Measurements from ENCODE around the gene NTMT2.

Gene NTMT2

DNA sequence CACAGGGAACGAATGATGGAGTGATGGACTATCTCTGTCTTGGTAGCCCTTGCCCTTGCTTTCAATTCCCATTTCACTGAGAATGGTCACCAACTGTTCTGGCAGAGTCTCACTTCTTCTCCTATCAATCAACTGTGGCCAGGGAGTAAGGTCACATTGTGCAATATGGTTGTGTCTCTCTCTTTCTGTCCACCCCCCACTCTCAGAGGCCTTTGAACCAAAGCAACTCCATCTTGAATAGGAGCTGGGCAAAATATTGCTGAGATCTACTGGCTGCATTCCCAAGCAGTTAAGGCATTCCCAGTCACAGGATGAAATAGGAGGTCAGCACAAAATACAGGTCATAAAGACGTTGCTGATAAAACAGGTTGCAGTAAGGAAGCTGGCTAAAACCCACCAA lies 36.7 kb downstream of the NTMT2 start:
- Histone ChIP-seq H3K4me1 (ENCODE audit: low read length) (no peaks in the 10 kb centered on the region), H3K9me2 (replicated peaks; ENCODE audit: insufficient read depth, low read length) (no peaks in the 10 kb centered on the region), H3K36me3 (replicated peaks; ENCODE audit: insufficient read depth, low read length) (no peaks in the 10 kb centered on the region), H3K27me3 (replicated peaks; ENCODE audit: insufficient read depth, low read length) (no peaks in the 10 kb centered on the region), H3K9me3 (replicated peaks; ENCODE audit: insufficient read depth, low read length) (no peaks in the 10 kb centered on the region), H3K4me2 (ENCODE audit: low read depth, low read length) (no peak overlapping the region), H3K27ac (ENCODE audit: low read length) (no peak overlapping the region), H3F3A (ENCODE audit: insufficient read depth, low read length) (no peaks in the 10 kb centered on the region), H4K20me1 (ENCODE audit: insufficient read depth, low read length) (no peaks in the 10 kb centered on the region), H3K4me3 (ENCODE audit: low read length) (no peak overlapping the region), H2AFZ (ENCODE audit: low read length) (no peak overlapping the region), H3K9ac (ENCODE audit: low read length) (no peak overlapping the region), H3K79me2 (ENCODE audit: low read length) (no peaks in the 10 kb centered on the region)
- TF ChIP-seq EZH2phosphoT487 (IDR thresholded peaks at IDR 0.05; ENCODE audit: low read length) (no peak), EZH2 (optimal IDR thresholded peaks at IDR 0.05; ENCODE audit: low read depth, low read length) (no peak)
- TF ChIP-seq, protein P1, sequence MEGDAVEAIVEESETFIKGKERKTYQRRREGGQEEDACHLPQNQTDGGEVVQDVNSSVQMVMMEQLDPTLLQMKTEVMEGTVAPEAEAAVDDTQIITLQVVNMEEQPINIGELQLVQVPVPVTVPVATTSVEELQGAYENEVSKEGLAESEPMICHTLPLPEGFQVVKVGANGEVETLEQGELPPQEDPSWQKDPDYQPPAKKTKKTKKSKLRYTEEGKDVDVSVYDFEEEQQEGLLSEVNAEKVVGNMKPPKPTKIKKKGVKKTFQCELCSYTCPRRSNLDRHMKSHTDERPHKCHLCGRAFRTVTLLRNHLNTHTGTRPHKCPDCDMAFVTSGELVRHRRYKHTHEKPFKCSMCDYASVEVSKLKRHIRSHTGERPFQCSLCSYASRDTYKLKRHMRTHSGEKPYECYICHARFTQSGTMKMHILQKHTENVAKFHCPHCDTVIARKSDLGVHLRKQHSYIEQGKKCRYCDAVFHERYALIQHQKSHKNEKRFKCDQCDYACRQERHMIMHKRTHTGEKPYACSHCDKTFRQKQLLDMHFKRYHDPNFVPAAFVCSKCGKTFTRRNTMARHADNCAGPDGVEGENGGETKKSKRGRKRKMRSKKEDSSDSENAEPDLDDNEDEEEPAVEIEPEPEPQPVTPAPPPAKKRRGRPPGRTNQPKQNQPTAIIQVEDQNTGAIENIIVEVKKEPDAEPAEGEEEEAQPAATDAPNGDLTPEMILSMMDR (IDR thresholded peaks at IDR 0.05; ENCODE audit: low read length) = no peak
- no peak for DNase-seq

DNA sequence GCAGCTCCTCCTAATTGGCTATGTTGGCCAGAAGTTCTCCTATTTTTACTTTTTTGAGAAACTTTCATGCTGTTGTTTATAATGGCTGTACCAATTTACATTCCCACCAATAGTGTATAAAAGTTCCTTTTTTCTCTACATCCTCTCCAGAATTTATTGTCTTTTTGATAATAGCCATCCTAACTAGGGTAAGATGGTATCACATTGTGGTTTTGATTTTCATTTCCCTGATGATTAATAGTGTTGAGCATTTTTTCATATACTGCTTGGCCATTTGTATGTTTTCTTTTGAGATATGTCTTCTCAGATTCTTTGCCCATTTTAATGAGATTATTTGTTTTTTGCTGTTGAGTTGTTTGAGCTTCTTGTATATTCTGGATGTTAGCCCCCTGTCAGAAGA lies 46.8 kb downstream of the NTMT2 start:
- Histone ChIP-seq H3K4me3 (ENCODE audit: low read length) (no peak overlapping the region), H3K36me3 (replicated peaks; ENCODE audit: insufficient read depth, low read length) (no peaks in the 10 kb centered on the region), H3K27ac (ENCODE audit: low read length) (no peak overlapping the region), H3K79me2 (ENCODE audit: low read length) (no peaks in the 10 kb centered on the region), H3K9ac (ENCODE audit: low read length) (no peak overlapping the region), H3K4me2 (ENCODE audit: low read depth, low read length) (no peak overlapping the region), H3K4me1 (ENCODE audit: low read length) (no peaks in the 10 kb centered on the region), H3K9me3 (replicated peaks; ENCODE audit: insufficient read depth, low read length) (no peaks in the 10 kb centered on the region; the same call in 1 of the 2 replicates), H3F3A (ENCODE audit: insufficient read depth, low read length) (no peaks in the 10 kb centered on the region), H3K27me3 (replicated peaks; ENCODE audit: insufficient read depth, low read length) (no peaks in the 10 kb centered on the region), H3K9me2 (replicated peaks; ENCODE audit: insufficient read depth, low read length) (no peaks in the 10 kb centered on the region), H2AFZ (ENCODE audit: low read length) (no peak overlapping the region), H4K20me1 (ENCODE audit: insufficient read depth, low read length) (no peaks in the 10 kb centered on the region)
- TF ChIP-seq EZH2 (optimal IDR thresholded peaks at IDR 0.05; ENCODE audit: low read depth, low read length) = no peak
- no peak for TF ChIP-seq EZH2phosphoT487 (IDR thresholded peaks at IDR 0.05; ENCODE audit: low read length)
- TF ChIP-seq, protein P1 (IDR thresholded peaks at IDR 0.05; ENCODE audit: low read length) = no peak
- no peak for DNase-seq

DNA sequence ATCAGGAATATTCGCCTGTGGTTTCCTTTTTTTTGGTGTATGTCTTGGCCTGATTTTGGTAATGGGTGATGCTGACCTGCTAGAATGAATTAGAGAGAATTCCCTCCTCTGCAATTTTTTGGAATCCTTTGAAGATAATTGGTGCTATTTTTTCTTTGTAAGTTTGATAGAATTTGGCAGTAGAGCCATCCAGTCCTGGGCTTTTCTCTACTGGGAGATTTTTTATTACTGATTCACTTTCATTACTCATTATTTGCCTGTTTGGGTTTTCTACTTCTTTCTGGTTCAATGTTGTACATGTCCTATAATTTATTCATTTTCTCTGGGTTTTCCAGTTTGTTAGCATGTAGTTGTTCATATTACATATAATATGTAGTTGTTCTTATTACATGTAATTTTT lies 48.7 kb downstream of the NTMT2 start:
- Histone ChIP-seq H3K4me3 (ENCODE audit: low read length) (no peak overlapping the region), H2AFZ (ENCODE audit: low read length) (no peak overlapping the region), H3K27me3 (replicated peaks; ENCODE audit: insufficient read depth, low read length) (no peaks in the 10 kb centered on the region), H3K4me2 (ENCODE audit: low read depth, low read length) (no peak overlapping the region), H4K20me1 (ENCODE audit: insufficient read depth, low read length) (no peaks in the 10 kb centered on the region), H3K9ac (ENCODE audit: low read length) (no peak overlapping the region), H3K36me3 (replicated peaks; ENCODE audit: insufficient read depth, low read length) (no peaks in the 10 kb centered on the region), H3K79me2 (ENCODE audit: low read length) (no peaks in the 10 kb centered on the region), H3K9me2 (replicated peaks; ENCODE audit: insufficient read depth, low read length) (no peaks in the 10 kb centered on the region), H3K9me3 (replicated peaks; ENCODE audit: insufficient read depth, low read length) (no peaks in the 10 kb centered on the region; the same call in 1 of the 2 replicates), H3K27ac (ENCODE audit: low read length) (no peak overlapping the region), H3K4me1 (ENCODE audit: low read length) (no peaks in the 10 kb centered on the region), H3F3A (ENCODE audit: insufficient read depth, low read length) (no peaks in the 10 kb centered on the region)
- TF ChIP-seq EZH2 (optimal IDR thresholded peaks at IDR 0.05; ENCODE audit: low read depth, low read length) (no peak), EZH2phosphoT487 (IDR thresholded peaks at IDR 0.05; ENCODE audit: low read length) (no peak)
- TF ChIP-seq, protein P1 (IDR thresholded peaks at IDR 0.05; ENCODE audit: low read length) = no peak
- no peak for DNase-seq
